ENCODE data around the gene PPARG.

The PPARG gene

GRCh38 chr3:12349895-12350811 is 61.3 kb downstream of the PPARG start:
- no peak for TF ChIP-seq CTCF (IDR thresholded peaks at IDR 0.05; ENCODE audit: low read depth, low read length, missing control alignments)
- no peak for DNase-seq (ENCODE audit: low read depth)
- H3K4me3 ChIP-seq (ENCODE audit: low read depth, low read length), result no peak overlapping the region

- no peak overlapping the region for H3K4me3 ChIP-seq (ENCODE audit: low read depth, low read length)
- DNase-seq (ENCODE audit: low read depth), result no peak
- no peak for TF ChIP-seq CTCF (IDR thresholded peaks at IDR 0.05; ENCODE audit: low read depth, low read length, missing control alignments)
Observed at GRCh38 chr3:12351145-12351544, 62.3 kb downstream of the PPARG start.

GRCh38 chr3:12352253-12352652 is 63.4 kb downstream of the PPARG start:
- no peak for DNase-seq (ENCODE audit: low read depth)
- TF ChIP-seq CTCF (IDR thresholded peaks at IDR 0.05; ENCODE audit: low read depth, low read length, missing control alignments), result no peak
- H3K4me3 ChIP-seq (ENCODE audit: low read depth, low read length), result no peak overlapping the region

GRCh38 chr3:12352755-12353154 is 63.9 kb downstream of the PPARG start:
- no peak overlapping the region for H3K4me3 ChIP-seq (ENCODE audit: low read depth, low read length)
- DNase-seq (ENCODE audit: low read depth), result no peak
- TF ChIP-seq CTCF (IDR thresholded peaks at IDR 0.05; ENCODE audit: low read depth, low read length, missing control alignments), result no peak

GRCh38 chr3:12353796-12354525 is 65.1 kb downstream of the PPARG start:
- no peak for TF ChIP-seq CTCF (IDR thresholded peaks at IDR 0.05; ENCODE audit: low read depth, low read length, missing control alignments)
- no peak for DNase-seq (ENCODE audit: low read depth)
- no peak overlapping the region for H3K4me3 ChIP-seq (ENCODE audit: low read depth, low read length)

GRCh38 chr3:12356175-12356574 is 67.3 kb downstream of the PPARG start:
- DNase-seq (ENCODE audit: low read depth), result no peak
- TF ChIP-seq CTCF (IDR thresholded peaks at IDR 0.05; ENCODE audit: low read depth, low read length, missing control alignments), result no peak
- H3K4me3 ChIP-seq (ENCODE audit: low read depth, low read length), result no peak overlapping the region

Data from GM12864 (cell line).